CD14-positive monocyte (primary cell): ENCODE results near the gene EEA1. TPM values are rescaled to one million over a fixed set of nuclear protein-coding genes. Genes with fewer than 3 reads are reported as not detected.

ENCODE experiments used
- DNase-seq, 3 donors: peaks; one replicate each; pipeline ENCODE4 v3.0.0-alpha.2; 2011 to 2022
- H2AFZ ChIP-seq: 2 replicates; pipeline ENCODE4 v1.6.0; 2012; ENCODE audit warnings: mild to moderate bottlenecking, low read depth, low read length, inconsistent platforms; ENCODE audit not compliant: insufficient read depth, poor library complexity, severe bottlenecking
- H3K27ac ChIP-seq, 2 donors: 1 replicate in 1 of 2; 2 replicates in 1 of 2; pipeline ENCODE4 v1.5.1; 2012 to 2013; ENCODE audit warnings: low read length in 2 of 2, control low read depth in 1 of 2, inconsistent platforms in 1 of 2, low read depth in 1 of 2, mild to moderate bottlenecking in 1 of 2
- H3K27me3 ChIP-seq, 2 donors: one replicate each; pipeline versions ENCODE4 v1.6.0 to v1.6.1; 2011 to 2013; ENCODE audit warnings: low read length in 2 of 2; ENCODE audit not compliant: control insufficient read depth in 2 of 2, insufficient read depth in 2 of 2
- H3K36me3 ChIP-seq, 2 donors: replicated peaks in 1 of 2; 1 replicate in 1 of 2; 2 replicates in 1 of 2; pipeline versions ENCODE4 v1.5.1 to v1.6.1; 2012 to 2013; ENCODE audit warnings: low read length in 2 of 2, control low read depth in 1 of 2, inconsistent platforms in 1 of 2, mild to moderate bottlenecking in 1 of 2; ENCODE audit not compliant: insufficient read depth in 2 of 2, control insufficient read depth in 1 of 2
- H3K4me1 ChIP-seq, 2 donors: 1 replicate in 1 of 2; 2 replicates in 1 of 2; pipeline versions ENCODE4 v1.5.1 to v1.6.1; 2012 to 2013; ENCODE audit warnings: low read length in 2 of 2, control low read depth in 1 of 2, inconsistent platforms in 1 of 2, mild to moderate bottlenecking in 1 of 2, moderate library complexity in 1 of 2; ENCODE audit not compliant: insufficient read depth in 2 of 2, control insufficient read depth in 1 of 2
- H3K4me2 ChIP-seq: replicated peaks from 2 replicates; pipeline ENCODE3; 2012; ENCODE audit warnings: low read length, moderate library complexity, mild to moderate bottlenecking; ENCODE audit not compliant: poor library complexity, severe bottlenecking; ENCODE audit errors: extremely low read depth
- H3K4me3 ChIP-seq, 3 experiments: fragments of 200-600 bp in 1 of 3; sonication (generic) in 1 of 3; replicated peaks in 1 of 3; 1 replicate in 2 of 3; 2 replicates in 1 of 3; pipeline ENCODE4 v1.5.1; 2011 to 2013; ENCODE audit warnings: low read length in 3 of 3, mild to moderate bottlenecking in 3 of 3, control low read depth in 2 of 3, low read depth in 2 of 3, inconsistent platforms in 1 of 3, moderate library complexity in 1 of 3
- H3K79me2 ChIP-seq: 2 replicates; pipeline ENCODE4 v1.6.0; 2012; ENCODE audit warnings: mild to moderate bottlenecking, control low read depth, inconsistent platforms, low read length, moderate library complexity; ENCODE audit not compliant: insufficient read depth
- H3K9ac ChIP-seq: 2 replicates; pipeline ENCODE4 v1.6.0; 2017; ENCODE audit warnings: low read length, mild to moderate bottlenecking; ENCODE audit not compliant: insufficient read depth, poor library complexity, severe bottlenecking
- H3K9me3 ChIP-seq, 2 donors: replicated peaks in 1 of 2; 1 replicate in 1 of 2; 2 replicates in 1 of 2; pipeline versions ENCODE4 v1.5.1 to v1.6.1; 2012 to 2013; ENCODE audit warnings: low read length in 2 of 2, control low read depth in 1 of 2; ENCODE audit not compliant: control insufficient read depth in 1 of 2, insufficient read depth in 1 of 2
- H4K20me1 ChIP-seq: 2 replicates; pipeline ENCODE4 v1.6.0; 2012; ENCODE audit warnings: mild to moderate bottlenecking, low read length, control low read depth, moderate library complexity; ENCODE audit not compliant: insufficient read depth
- H3K27ac Mint-ChIP-seq, 7 donors: one replicate each; pipeline ENCODE4 v1.8.0; 2020; ENCODE audit warnings: mild to moderate bottlenecking in 7 of 7, mixed read lengths in 7 of 7, moderate library complexity in 6 of 7, inconsistent platforms in 2 of 7
- H3K27me3 Mint-ChIP-seq, 3 donors: one replicate each; pipeline ENCODE4 v1.8.0; 2021 to 2022; ENCODE audit warnings: low read depth in 3 of 3, mild to moderate bottlenecking in 3 of 3, mixed read lengths in 3 of 3, moderate library complexity in 3 of 3, inconsistent platforms in 1 of 3
- H3K36me3 Mint-ChIP-seq, 2 donors: one replicate each; pipeline ENCODE4 v1.8.0; 2020; ENCODE audit warnings: mixed read lengths in 2 of 2, inconsistent platforms in 1 of 2, mild to moderate bottlenecking in 1 of 2
- H3K4me1 Mint-ChIP-seq: one replicate; pipeline ENCODE4 v1.8.0; 2020; ENCODE audit warnings: mild to moderate bottlenecking, mixed read lengths
- H3K4me3 Mint-ChIP-seq, 2 donors: one replicate each; pipeline ENCODE4 v1.8.0; 2020; ENCODE audit warnings: mild to moderate bottlenecking in 2 of 2, mixed read lengths in 2 of 2, moderate library complexity in 1 of 2
- H3K9me3 Mint-ChIP-seq, 7 donors: one replicate each; pipeline ENCODE4 v1.8.0; 2020 to 2022; ENCODE audit warnings: mixed read lengths in 7 of 7, mild to moderate bottlenecking in 6 of 7, moderate library complexity in 6 of 7, inconsistent platforms in 2 of 7
- CTCF ChIP-seq: fragments of 200-600 bp; IDR thresholded peaks from one replicate; pipeline ENCODE4 v1.8.0; 2022; ENCODE audit warnings: antibody characterized with exemption, mild to moderate bottlenecking
- WGBS: methylation state at CpG from one replicate; pipeline ENCODE4 v1.1.5; 2013; ENCODE audit warnings: missing lambda C conversion rate; ENCODE audit not compliant: insufficient coverage; 5-methylcytosine and 5-hydroxymethylcytosine counted together
- intact Hi-C, 2 donors: fragments of 100-400 bp; cut with micrococcal nuclease; formaldehyde crosslinking; loops; one replicate each; pipeline versions ENCODE4 v1.15.0 to v1.15.1; 2023
- polyA plus RNA-seq, 3 donors: library from polyadenylated mRNA; depleted of rRNA in 1 of 3; unstranded in 2 of 3; stranded (reverse) in 1 of 3; fragments of 300-500 nt in 2 of 3; fragments of >200 nt in 1 of 3; fragmentation: Illumina TruSeq in 2 of 3; gene quantifications; 1 replicate in 2 of 3; 2 replicates in 1 of 3; pipeline ENCODE4 v1.2.3, GENCODE V29; 2012 to 2021

Gene EEA1
- polyA plus RNA-seq, 3 donors = 3.0 to 10.7 (median 3.6) TPM

DNA sequence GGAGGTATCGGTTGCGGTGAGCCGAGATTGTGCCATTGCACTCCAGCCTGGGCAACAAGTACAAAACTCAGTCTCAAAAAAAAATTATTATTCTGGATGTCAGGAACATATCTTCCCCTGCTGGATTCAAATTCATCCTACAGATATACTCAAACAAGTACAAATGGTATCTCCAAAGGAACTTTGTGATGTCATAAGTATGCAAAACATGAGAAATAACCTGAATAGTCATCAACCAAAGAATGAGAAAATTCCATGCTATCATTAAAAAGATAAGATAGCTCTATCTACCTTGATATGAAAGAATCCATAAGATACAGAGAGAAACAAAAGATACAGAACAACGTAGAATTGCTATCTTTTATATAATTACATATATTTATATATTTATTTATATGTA lies 67.7 kb downstream of the EEA1 start:
- WGBS = 100% methylated on average over 2 of the region's 4 CpGs
- H3K4me1 Mint-ChIP-seq = peaks cover 6% of the 10 kb centered on the region
- intact Hi-C loops = no loop called here
- no peak for TF ChIP-seq CTCF
- H3K27ac Mint-ChIP-seq = no peak overlapping the region
- H3K36me3 Mint-ChIP-seq = peaks cover 41 to 47% of the 10 kb centered on the region in 2 donors
- no peaks in the 10 kb centered on the region for H3K4me1 ChIP-seq
- no peak overlapping the region for H3K4me3 Mint-ChIP-seq
- no peak for DNase-seq
- H3K4me2 ChIP-seq = no peak overlapping the region
- no peaks in the 10 kb centered on the region for H3K79me2 ChIP-seq
- no peak overlapping the region for H3K9ac ChIP-seq
- H3K27ac ChIP-seq = no peak overlapping the region
- H3K9me3 ChIP-seq = no peaks in the 10 kb centered on the region
- peaks cover 0 to 3% (median 0%) of the 10 kb centered on the region in 7 donors for H3K9me3 Mint-ChIP-seq
- H3K27me3 Mint-ChIP-seq = no peaks in the 10 kb centered on the region
- no peaks in the 10 kb centered on the region for H3K27me3 ChIP-seq
- peaks cover 29 to 73% of the 10 kb centered on the region in 2 donors for H3K36me3 ChIP-seq
- no peak overlapping the region for H2AFZ ChIP-seq
- no peaks in the 10 kb centered on the region for H4K20me1 ChIP-seq
- no peak overlapping the region for H3K4me3 ChIP-seq

GRCh38 chr12:92860521-92860920 lies 68.6 kb downstream of the EEA1 start:
- Mint-ChIP-seq H3K9me3 (peaks cover 0 to 3% (median 0%) of the 10 kb centered on the region in 7 donors), H3K27me3 (no peaks in the 10 kb centered on the region)

More at GRCh38 chr12:92860521-92860920, 68.6 kb downstream of the EEA1 start:
- Histone ChIP-seq H4K20me1 (no peaks in the 10 kb centered on the region), H3K4me1 (no peaks in the 10 kb centered on the region), H3K9me3 (no peaks in the 10 kb centered on the region), H3K79me2 (no peaks in the 10 kb centered on the region), H3K27ac (no peak overlapping the region), H3K9ac (no peak overlapping the region), H3K27me3 (no peaks in the 10 kb centered on the region), H3K36me3 (peaks cover 30 to 82% of the 10 kb centered on the region in 2 donors), H2AFZ (no peak overlapping the region), H3K4me3 (no peak overlapping the region), H3K4me2 (no peak overlapping the region)
- TF ChIP-seq CTCF = no peak
- Mint-ChIP-seq H3K36me3 (peaks cover 41 to 47% of the 10 kb centered on the region in 2 donors), H3K27ac (peak overlapping the region in 2 of 7 donors; percentile 53 to 73), H3K4me1 (peaks cover 6% of the 10 kb centered on the region), H3K4me3 (no peak overlapping the region)
- DNase-seq = no peak
- intact Hi-C loops = no loop called here
